HG02938 (cell line): Measurements from ENCODE around the gene TNRC6A.
"Not testable (repeated sequence)": the region's sequence is repeated elsewhere in the genome, so short reads cannot be mapped to it uniquely, and the experiment has no call there.

Experiments
- ATAC-seq: cut with Tn5 transposase; IDR thresholded peaks from one replicate; pipeline ENCODE4 v1.9.1; 2021; ENCODE audit warnings: mild to moderate bottlenecking, moderate library complexity; ENCODE audit not compliant: unreplicated experiment

TNRC6A gene

DNA sequence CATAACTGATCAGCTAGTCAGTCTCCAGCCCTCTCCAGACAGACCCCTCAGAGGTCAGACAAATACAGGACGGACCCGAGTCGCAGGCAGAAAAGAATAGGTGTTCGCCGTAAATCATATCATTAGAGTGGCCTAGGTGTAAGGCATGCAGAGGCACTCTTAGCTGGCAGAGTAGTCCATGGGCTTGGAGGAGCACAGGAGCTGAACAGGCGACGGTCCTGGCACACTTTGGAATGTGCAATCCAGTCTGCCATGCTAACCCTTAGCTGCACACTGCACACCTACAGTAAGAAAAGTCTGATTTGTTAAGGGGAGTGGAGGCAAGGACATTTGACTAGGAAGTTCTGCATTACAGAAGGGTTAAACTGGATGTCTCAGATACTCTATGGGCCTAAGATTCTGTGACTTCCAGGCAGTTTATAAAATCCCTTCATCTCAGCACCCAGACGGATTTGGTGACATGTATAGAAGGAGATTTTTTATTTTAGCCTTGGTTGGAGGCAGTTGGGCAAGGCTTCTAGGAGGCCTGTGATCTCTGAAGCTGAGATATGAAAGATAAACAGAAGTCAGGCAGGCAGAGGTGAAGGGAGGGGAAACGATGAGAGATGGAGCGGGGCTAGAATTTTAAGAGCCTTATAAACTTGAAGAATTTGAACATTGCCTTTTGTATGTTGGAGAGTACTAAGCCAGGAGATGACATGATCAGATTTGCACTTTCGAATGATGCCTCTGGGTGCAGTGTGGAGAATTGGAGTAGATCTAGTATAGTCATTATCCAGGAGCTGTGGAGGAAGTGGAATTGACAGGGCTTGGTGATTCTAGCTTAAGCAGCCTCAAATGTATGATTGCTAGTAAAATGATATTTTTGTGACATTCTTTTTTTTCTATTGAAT lies 81.7 kb downstream of the TNRC6A start:
- no peak for ATAC-seq

DNA sequence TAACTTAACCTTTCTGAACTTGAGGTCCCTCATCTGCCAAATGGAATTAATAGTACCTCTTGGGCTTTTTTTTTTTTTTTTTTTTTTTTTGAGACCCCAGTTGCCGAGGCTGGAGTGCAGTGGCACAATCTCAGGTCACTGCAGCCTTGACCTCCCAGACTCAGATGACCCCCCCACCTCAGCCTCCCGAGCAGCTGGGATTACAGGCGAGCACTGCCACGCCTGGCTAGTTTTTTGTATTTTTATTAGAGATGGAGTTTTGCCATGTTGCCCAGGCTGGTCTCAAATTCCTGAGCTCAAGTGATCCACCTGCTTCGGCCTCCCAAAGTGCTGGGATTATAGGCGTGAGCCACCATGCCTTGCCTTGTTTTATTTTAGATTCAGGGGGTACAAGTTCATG lies 83.4 kb downstream of the TNRC6A start:
- ATAC-seq, result not testable (repeated sequence)

DNA sequence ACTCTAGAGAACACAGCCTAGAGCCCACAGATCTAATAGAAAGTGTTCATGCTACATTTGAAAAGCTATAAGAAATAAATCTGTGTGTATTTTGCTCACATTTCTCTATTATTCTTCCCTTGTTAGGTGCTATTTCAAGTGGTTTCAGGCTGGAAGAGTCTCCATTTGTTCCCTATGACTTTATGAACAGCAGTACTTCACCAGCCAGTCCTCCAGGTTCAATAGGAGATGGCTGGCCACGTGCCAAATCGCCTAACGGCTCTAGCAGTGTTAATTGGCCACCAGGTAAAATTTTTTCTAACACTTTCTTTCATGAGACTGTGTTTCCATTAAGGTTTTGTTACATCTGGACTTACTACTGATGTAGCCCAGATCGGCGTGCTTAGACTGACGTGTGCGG lies 85.6 kb downstream of the TNRC6A start:
- ATAC-seq, result no peak

DNA sequence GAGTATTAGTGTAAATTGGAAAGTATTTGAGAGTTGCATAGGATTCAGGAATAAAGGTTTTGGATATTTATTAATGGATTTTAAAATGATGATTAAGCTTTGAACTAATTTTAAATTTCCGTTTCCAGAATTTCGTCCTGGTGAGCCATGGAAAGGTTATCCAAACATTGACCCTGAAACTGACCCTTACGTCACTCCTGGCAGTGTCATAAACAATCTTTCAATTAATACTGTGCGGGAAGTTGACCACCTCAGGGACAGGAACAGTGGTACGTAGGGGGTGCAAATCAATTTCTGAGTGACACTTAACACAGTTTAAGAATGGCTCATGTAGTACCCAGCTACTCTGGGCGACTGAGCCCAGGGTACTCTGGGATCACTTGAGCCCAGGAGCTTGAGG lies 87.2 kb downstream of the TNRC6A start:
- ATAC-seq, result no peak

DNA sequence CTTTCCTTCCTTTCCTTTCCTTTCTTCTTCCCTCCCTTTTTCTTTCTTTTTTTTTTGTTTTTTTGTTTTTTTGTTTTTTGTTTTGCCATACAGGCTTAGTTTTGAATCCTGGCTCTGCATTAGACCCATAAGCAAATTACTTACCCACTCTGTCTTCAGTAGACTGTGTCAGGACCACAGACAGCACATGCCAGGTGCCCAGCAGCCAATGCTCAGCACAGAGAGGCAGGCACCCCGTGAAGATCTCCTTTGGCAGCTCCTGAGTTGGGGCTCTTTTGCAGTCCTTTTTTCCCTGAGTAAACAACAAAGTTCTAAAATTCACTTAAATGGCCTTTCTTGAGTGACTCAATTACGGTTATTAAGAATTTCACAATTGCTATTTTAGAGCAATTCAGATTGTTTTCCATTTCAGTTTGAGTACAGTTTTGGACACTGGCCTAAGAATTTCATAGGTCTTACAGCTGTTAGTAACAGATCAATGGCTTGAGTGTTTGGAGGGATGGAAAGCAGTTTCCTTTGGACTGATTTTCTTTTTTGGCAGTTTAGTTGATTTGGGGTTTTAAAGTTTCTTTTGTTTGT lies 90.1 kb downstream of the TNRC6A start:
- no peak for ATAC-seq

DNA sequence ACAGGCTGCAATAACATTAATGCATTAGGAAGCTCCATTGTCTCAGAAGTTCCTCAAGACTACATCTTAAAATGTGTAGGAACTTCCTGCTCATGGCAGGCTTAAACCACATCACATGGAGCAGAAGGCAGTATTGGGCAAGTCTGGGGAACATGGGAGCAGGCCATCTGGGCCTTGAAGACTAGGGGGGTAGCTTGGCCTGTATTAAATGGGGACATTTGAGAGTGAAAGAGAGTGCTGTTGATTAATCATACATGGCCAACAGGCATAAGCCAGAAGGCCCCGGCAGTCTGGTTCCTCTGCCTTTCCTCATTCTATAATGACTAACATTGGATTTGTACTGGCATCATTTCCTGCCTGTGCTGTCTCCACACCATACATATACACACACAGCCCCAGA lies 91.1 kb downstream of the TNRC6A start:
- ATAC-seq, result no peak

DNA sequence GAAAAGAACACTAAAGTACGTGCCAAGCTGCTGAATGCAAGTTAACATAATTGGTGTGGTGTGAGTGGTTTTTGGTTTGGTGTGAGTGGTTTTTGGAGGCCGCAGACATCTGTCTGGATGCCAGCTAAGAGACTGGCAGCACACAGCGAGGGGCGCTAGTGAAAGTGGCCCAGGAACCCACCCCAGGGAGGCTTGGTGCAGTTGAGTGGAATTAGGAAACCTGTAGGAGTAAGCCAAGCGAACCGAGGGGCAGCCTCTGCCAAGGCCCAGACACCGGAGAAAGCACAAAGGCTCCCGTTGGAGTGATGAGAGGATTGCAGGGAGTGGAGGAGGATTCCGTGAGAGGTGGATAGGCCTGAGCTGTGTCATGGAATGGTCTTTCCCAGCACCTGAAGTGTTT lies 91.7 kb downstream of the TNRC6A start:
- ATAC-seq, result no peak

DNA sequence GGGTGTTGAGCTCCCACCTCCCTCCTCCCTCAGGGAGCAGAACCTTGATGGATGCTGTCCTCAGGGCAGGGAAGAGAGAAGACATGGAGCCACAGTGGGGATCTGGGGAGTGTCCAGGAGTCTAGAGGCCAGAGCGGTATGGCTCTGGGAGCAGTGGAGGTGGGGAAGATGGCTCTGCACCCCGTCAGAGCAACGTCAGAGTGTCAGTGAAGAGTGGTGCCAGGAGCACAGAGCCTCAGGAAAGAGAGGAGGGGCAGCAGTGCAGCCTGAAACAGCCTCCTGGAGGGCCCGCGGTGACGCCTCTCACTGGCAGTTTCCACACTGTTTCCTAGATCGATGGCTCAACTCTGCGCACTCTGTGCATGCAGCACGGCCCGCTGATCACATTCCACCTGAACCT lies 93.1 kb downstream of the TNRC6A start:
- no peak for ATAC-seq

DNA sequence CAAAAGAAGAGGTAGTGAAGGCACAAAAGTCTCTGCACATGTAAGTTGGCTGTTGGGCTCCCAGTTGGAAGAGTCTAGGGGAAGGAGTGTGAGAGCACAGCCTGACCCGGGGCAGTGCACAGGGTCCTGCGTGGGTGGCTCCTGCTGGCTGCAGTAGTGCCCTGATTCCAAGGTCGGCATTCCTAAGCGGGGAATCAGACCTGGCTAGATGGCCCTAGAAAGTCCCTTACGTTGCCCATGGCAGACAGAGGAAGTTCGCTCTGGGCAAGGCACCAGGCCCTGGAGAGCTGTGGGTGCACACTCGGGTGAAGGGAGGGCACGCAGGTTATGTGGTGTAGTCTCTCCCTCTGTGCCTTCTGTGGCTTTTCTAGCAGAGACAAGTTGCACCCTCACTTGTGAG lies 93.5 kb downstream of the TNRC6A start:
- no peak for ATAC-seq

DNA sequence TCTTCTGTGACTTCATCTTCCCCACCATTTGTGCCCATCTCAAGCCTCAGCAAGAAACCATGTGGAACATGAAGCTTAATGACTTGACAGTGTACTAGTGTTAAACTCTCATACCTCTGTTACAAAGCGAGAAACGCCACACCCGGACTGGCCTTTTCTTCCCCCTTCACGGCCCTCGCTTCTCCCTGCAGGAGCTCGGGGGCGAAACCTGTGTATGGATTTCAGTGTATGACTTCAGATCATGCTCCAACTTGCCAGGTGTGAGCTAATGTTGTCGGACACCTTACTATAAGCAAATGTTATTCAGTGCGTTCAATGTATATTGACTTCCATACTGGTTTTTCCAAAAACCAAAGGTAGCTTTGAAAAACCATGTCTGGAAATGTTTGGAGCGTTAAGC lies 96.2 kb downstream of the TNRC6A start:
- ATAC-seq, result no peak

DNA sequence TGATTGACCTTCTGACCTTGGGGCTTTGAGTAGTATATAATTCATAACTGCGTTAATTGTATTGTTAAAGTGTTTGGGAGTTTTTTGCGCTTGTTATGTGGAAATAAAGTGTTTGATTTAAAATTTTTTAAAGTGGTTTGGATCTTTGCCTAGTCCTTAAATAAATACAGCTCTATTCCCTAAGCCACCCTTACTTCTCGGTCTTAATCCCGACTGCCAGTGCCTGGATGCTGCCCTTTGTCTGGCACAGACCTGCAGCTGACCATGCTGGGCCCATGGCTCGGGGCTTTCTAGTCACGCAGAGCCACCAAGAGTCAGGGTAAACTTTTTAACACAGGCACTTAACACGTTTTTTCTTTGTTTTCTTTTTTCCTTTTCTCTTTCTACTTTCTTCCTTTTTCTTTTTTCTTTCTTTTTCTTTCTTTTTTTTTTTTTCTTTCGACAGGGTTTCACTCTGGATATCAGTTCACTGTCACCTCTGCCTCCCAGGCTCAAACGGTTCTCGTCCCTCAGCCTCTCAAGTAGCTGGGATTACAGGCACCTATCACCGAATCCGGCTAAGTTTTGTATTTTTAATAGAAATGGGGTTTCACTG lies 96.7 kb downstream of the TNRC6A start:
- ATAC-seq, result no peak

DNA sequence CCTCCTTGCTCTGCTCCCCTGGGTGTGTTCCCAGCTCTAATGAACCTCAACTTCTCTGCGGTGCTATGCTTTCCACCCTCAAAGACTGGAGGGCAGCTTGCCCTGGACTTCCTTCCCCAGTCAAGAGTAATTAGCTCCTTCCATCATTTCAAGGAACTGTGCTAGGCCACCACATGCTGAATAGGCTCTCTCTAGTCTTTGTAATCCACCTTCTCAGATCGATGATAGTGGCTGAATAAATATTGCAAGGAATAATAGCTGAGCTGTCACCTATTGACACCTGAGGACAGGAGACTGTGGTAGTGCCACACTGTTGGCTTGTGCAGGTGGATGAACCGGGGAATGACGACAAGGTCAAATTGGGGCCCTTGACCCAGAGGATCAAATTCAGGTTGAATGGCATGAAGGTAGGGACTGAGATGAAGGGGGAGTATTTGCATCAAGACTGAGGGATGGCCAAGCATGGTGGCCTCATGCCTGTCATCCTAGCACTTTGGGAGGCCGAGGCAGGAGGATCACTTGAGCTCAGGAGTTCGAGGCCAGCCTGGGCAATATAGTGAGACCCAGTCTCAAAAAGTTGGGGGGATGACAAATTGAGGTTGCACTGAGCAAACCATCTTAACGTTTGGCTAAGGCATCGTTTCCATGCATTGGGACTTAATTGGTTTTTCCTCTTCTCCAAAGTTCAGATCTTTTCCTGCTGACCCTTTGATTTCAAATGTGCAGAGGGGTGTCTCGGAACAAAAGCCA lies 97.5 kb downstream of the TNRC6A start:
- ATAC-seq, result no peak

DNA sequence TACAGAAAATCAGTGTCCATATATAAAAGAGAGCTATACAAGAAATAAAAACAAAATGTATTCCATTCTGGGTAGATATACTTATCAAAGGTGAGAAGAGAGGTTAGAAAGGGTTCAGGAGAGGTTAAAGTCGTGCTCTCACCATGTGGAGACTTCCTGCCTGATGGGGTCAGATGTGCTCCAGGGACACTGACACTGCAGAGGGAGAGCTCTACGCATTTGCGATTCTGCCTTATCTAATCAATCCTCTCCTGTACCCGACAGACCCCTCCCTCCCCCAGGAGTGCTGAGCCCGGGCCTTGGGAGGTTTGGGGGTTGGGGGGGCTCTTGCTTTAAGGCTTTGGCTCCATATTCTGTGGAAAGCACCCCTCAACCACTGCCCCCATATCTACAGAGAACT lies 99.7 kb downstream of the TNRC6A start:
- no peak for ATAC-seq

DNA sequence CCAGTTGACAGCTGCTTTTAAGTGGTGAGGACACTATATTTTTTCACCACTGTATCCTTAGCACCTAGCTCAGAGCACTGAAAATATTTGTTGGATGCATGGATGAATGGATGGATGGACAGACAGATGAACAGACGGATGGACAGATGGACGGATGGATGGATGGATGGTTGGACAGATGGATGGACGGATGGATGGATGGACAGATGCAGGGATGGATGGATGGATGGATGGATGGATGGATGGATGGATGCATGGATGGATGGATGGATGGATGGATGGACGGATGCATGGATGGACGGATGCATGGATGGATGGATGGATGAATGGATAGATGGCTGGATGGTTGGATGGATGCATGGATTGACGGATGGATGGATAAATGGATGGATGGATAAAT lies 103.9 kb downstream of the TNRC6A start:
- no peak for ATAC-seq

DNA sequence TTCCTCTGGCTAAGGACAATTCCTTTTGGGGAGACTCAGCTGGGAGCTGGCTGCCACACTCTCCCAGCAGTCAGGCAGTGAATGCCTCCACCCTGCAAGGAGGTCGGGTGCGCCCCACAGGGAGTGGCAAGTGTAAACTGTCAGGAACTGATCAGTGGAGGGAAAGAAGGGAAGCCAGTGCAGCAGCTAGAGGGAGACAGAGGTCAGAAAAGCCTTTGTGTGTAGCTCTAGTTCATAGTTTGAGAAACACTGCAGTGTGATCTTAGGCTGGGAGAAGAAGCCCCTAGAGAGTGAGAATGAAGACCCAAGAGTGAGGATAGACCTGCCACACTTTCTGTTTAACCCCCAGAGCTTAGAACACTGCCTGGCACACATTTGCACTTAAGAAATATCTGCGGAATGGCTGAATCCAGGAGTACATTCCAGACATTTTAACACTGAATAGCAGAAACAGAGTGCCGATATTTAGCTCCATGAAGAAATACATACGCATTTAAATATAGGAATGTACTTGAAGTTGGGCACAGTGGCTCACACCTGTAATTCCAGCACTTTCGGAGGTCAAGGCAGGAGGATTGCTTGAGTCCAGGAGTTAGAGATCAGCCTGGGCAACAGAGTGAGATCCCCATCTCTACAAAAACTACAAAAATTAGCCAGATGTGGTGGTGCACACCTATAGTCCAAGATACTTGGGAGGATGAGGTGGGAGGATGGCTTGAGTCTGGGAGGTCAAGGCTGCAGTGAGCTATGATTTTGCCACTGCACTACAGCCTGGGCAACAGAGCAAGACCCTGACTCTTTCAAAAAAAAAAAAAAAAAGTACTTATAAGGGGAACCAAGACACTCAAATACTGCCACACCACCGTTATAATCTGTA lies 105.2 kb downstream of the TNRC6A start:
- no peak for ATAC-seq

DNA sequence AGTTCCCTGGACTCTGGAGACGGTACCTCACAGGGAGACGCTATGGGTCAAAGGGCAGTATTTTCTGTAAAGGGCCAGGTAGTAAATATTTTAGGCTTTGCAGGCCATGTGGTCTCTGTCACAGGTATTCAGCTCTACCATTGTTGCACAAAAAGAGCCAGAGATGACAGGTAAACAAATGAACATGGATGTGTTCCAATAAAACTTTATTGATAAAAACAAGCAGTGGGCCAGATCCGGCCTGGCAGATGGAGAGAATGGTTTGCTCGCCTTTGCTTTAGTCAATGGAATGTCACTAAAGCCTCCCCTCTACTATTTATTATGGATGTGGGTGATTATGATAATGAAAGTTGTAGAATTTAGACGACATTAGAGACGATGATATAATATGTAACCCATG lies 107.4 kb downstream of the TNRC6A start:
- ATAC-seq, result no peak

DNA sequence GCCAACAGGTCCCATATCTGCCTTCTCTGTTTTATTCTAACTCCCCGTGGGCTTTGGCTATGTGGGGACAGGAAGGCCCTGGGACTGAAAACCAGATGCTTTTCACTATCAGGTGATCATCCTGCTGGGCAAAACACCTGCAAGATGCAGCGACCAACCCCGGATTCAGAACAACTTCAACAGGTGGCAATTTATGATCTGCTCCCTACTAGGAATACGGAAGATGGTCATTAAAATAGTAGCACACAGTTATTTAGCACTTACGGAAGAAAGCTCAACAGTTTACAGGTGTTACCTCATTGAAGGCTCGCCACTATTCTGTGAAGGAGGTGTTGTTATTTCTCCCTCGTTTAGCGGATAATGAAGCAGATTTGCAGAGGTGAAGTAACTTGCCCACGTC lies 108.5 kb downstream of the TNRC6A start:
- no peak for ATAC-seq

DNA sequence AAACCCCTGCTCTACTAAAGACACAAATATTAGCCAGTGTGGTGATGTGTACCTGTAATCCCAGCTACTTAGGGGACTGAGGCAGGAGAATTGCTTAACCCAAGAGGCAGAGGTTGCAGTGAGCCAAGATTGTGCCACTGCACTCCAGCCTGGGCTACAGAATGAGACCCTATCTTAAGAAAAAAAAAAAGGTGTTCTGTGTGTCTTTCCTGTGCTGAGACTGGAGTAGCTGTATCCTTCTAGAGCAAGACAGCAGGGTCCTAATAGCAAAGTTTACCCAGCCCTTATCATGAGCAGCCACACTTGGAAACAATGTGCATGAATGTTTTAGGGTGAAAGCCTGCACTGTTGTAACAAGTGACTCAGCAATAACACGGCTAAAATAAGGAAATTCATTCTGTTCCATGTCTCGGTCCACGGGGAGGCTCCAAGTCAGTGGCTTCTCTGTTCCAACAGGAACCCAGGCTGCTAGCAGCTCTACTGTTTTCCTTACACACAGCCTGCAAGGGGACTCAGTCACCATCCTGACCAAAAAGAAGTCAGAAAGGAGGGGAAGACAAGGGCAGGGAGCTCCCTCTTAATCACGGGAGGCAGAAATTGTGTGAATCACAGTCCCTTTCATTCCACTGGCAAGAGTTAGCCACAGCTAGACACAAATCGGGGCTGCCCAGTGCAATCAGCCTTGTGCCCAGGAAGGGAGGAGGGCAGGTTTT lies 109.3 kb downstream of the TNRC6A start:
- no peak for ATAC-seq

DNA sequence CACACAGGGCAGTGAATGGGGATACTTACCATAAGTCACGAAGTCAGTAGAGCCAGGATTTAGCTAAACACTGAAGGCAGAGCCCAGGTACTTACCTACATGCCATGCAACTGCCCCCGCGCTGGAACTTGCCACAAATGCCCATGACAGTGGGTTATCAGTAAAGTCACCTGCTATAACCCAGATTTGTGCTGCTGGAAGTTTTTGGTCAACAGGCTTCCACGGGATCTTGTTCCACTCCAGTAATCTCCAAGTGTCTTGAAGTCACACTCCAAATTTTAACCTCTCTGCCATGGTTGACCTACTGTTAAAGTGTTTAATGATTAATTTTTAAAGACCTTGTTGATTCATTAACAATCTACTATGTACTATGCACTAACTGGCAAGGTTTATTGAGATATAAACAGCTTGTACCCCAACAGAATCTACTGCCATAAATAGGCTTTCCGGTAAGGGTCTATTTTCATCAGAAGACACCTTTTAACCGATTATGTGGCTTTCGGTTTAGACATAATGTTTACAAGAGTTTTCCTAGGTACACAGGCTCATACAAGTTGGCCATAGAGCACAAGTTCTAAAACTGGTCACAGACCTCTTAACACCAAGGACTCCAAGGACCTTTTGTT lies 110.0 kb downstream of the TNRC6A start:
- ATAC-seq, result no peak

DNA sequence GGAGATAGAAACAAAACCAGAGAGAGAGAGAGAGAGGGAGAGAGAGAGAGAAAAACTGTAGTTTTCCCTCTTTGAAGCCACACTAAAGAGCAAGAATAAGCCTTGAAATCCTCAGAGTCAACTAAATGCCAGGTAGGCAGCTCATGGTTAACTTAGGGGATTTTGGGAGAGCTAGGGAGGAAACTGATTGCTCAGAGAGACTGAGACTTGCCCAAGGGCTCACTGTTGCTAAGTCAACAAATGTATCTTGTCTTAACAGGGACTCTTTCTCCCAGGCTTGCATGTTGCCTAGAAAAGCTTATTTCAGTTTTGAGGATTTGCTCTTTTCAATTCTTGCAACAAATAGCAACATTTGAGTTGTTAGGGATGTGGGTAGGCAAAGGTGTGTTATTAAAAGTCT lies 111.8 kb downstream of the TNRC6A start:
- ATAC-seq, result no peak
